ENCODE measurements around the gene TCP11X1.
"Not testable (repeated sequence)": the region's sequence is repeated elsewhere in the genome, so short reads cannot be mapped to it uniquely, and the experiment has no call there.

Gene TCP11X1

DNA sequence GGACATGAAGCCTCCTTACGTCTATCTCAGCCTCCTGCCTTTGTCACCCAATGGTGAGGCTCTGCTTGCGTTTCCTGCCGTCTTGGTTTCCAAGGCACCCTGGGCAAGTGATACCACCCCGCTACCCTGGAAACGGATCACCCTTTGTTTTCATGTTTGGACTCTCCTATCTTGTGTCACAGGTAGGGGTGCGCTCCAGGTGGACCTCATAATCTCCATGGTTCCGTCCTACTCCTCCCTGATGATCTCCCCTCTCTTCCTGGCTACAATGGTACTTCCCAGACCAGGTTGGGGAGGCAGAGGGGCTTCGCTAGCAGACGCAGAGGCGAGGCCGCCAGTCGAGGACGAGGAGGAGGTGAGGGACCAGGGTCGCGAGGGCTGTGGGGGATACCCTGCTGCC lies at the start of gene TCP11X1:
TSS of gene TCP11X1 (plus strand) at position 316 of the 400 bp plus-strand sequence.
- H3K4me2 ChIP-seq (ENCODE audit: insufficient read depth, low read length); H3K9ac ChIP-seq (ENCODE audit: low read depth, low read length); H3K27me3 ChIP-seq (ENCODE audit: insufficient read depth, low read length, poor library complexity); H3K36me3 ChIP-seq (ENCODE audit: insufficient read depth, low read length); H3K79me2 ChIP-seq (ENCODE audit: insufficient read depth, low read length); H3K27ac ChIP-seq (ENCODE audit: low read length); H2AFZ ChIP-seq (ENCODE audit: low read depth, low read length); H3K9me3 ChIP-seq (ENCODE audit: insufficient read depth, low read length, severe bottlenecking); DNase-seq; ATAC-seq (ENCODE audit: insufficient read depth, low read depth); H3K4me1 ChIP-seq (ENCODE audit: insufficient read depth, low read length); H3K4me3 ChIP-seq (ENCODE audit: low read depth in 1 of 2, low read length in 2 of 2); H4K20me1 ChIP-seq (ENCODE audit: insufficient read depth, low read length): not testable (repeated sequence)

DNA sequence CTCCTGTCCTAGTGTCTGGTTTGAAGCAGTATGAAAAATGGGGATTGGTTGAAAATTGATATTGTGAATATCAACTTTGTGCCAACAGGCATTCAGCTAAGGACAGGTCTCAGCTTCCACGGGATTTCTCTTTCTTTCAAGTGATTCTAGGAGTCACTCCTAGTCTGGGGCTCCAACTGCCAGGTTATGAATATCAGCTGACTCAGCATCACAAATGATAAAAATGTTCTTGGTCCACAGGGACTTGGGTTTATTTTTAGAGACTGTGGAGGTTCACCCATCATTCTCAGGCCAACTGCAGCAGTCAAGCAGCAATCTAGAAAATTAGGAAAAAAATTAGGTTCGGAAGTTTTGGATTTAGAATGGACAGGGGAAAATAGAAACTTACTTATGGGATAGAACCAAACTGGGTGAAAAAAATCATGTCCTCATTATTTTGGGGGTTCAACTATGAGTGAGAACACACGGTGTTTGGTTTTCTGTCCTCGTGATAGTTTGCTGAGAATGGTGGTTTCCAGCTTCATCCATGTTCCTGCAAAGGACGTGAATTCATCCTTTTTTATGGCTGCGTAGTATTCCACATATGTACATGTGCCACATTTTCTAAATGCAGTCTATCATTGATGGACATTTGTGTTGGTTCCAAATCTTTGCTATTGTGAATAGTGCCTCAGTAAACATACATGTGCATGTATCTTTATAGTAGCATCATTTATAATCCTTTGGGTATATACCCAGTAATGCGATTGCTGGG lies 29.0 kb upstream of the TCP11X1 start:
- Histone ChIP-seq H3K4me1 (ENCODE audit: insufficient read depth, low read length) (no peaks in the 10 kb centered on the region), H3K4me2 (ENCODE audit: insufficient read depth, low read length) (no peak overlapping the region), H3K9me3 (ENCODE audit: insufficient read depth, low read length, severe bottlenecking) (no peaks in the 10 kb centered on the region), H3K9ac (ENCODE audit: low read depth, low read length) (no peak overlapping the region), H3K4me3 (ENCODE audit: low read depth in 1 of 2, low read length in 2 of 2) (no peak overlapping the region), H3K27me3 (ENCODE audit: insufficient read depth, low read length, poor library complexity) (no peaks in the 10 kb centered on the region), H3K36me3 (ENCODE audit: insufficient read depth, low read length) (no peaks in the 10 kb centered on the region), H2AFZ (ENCODE audit: low read depth, low read length) (no peak overlapping the region), H3K79me2 (ENCODE audit: insufficient read depth, low read length) (no peaks in the 10 kb centered on the region), H4K20me1 (ENCODE audit: insufficient read depth, low read length) (no peaks in the 10 kb centered on the region), H3K27ac (ENCODE audit: low read length) (no peak overlapping the region)
- TF ChIP-seq, protein P1, sequence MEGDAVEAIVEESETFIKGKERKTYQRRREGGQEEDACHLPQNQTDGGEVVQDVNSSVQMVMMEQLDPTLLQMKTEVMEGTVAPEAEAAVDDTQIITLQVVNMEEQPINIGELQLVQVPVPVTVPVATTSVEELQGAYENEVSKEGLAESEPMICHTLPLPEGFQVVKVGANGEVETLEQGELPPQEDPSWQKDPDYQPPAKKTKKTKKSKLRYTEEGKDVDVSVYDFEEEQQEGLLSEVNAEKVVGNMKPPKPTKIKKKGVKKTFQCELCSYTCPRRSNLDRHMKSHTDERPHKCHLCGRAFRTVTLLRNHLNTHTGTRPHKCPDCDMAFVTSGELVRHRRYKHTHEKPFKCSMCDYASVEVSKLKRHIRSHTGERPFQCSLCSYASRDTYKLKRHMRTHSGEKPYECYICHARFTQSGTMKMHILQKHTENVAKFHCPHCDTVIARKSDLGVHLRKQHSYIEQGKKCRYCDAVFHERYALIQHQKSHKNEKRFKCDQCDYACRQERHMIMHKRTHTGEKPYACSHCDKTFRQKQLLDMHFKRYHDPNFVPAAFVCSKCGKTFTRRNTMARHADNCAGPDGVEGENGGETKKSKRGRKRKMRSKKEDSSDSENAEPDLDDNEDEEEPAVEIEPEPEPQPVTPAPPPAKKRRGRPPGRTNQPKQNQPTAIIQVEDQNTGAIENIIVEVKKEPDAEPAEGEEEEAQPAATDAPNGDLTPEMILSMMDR (IDR thresholded peaks at IDR 0.05; ENCODE audit: borderline replicate concordance, extremely low read depth, low read length, poor library complexity, severe bottlenecking) = no peak
- ATAC-seq (ENCODE audit: insufficient read depth, low read depth) (no peak), DNase-seq (no peak)

DNA sequence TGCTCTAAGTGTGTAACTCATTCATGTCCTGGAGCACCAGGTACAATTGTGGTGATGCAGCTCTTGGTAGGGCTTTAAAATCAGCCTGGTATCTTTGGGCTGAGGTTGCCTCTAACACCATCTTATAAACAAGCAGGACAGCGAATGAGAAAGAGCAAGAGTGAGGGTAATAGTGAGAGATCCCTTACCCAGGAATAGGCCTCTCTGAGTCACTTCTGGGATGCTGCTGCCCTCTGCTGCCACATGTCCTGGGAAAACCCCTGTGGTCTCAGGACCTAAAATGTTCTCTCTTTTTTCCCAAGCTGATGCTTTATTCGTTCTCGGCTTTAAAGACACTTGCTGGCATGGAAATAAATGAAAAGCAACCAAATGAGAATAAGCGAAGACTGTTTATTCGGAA lies 7.2 kb upstream of the TCP11X1 start:
- DNase-seq; H3K27me3 ChIP-seq (ENCODE audit: insufficient read depth, low read length, poor library complexity); H3K4me3 ChIP-seq (ENCODE audit: low read depth in 1 of 2, low read length in 2 of 2); H2AFZ ChIP-seq (ENCODE audit: low read depth, low read length); H3K36me3 ChIP-seq (ENCODE audit: insufficient read depth, low read length); H4K20me1 ChIP-seq (ENCODE audit: insufficient read depth, low read length); H3K9ac ChIP-seq (ENCODE audit: low read depth, low read length); H3K79me2 ChIP-seq (ENCODE audit: insufficient read depth, low read length); H3K4me1 ChIP-seq (ENCODE audit: insufficient read depth, low read length); H3K9me3 ChIP-seq (ENCODE audit: insufficient read depth, low read length, severe bottlenecking); H3K27ac ChIP-seq (ENCODE audit: low read length); H3K4me2 ChIP-seq (ENCODE audit: insufficient read depth, low read length); ATAC-seq (ENCODE audit: insufficient read depth, low read depth): not testable (repeated sequence)

DNA sequence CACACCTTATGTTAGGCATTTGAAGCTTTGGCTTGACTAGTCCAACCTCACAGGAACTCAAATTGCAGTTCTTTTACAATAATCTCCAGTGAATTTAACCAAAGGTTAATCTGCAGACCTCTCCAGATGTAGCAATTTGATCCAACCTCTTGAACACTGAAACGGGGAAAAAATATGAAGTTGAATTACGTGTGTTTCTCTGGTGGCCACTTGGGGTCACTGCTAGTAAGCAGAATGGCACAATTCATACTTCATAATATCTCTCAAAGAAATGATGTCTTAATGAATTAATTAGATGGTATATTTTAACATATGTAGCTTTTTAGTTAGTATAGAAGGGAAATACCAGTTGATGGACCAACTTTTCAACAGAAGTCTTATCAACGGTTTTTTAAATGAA lies 1.4 kb downstream of the TCP11X1 start:
- not testable (repeated sequence) for H3K79me2 ChIP-seq (ENCODE audit: insufficient read depth, low read length); H3K9me3 ChIP-seq (ENCODE audit: insufficient read depth, low read length, severe bottlenecking); H2AFZ ChIP-seq (ENCODE audit: low read depth, low read length); DNase-seq; H4K20me1 ChIP-seq (ENCODE audit: insufficient read depth, low read length); ATAC-seq (ENCODE audit: insufficient read depth, low read depth); H3K4me1 ChIP-seq (ENCODE audit: insufficient read depth, low read length); H3K27ac ChIP-seq (ENCODE audit: low read length); H3K4me2 ChIP-seq (ENCODE audit: insufficient read depth, low read length); H3K4me3 ChIP-seq (ENCODE audit: low read depth in 1 of 2, low read length in 2 of 2); H3K9ac ChIP-seq (ENCODE audit: low read depth, low read length); H3K36me3 ChIP-seq (ENCODE audit: insufficient read depth, low read length); H3K27me3 ChIP-seq (ENCODE audit: insufficient read depth, low read length, poor library complexity)

DNA sequence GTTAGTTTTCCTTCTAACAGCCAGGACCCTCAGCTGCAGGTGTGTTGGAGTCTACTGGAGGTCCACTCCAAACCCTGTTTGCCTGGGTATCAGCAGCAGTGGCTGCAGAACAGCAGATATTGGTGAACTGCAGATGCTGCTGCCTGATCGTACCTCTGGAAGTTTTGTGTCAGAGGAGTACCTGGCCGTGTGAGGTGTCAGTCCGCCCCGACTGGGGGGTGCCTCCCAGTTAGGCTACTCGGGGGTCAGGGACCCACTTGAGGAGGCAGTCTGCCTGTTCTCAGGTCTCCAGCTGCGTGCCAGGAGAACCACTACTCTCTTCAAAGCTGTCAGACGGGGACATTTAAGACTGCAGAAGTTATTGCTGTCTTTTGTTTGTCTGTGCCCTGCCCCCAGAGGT lies 20.6 kb downstream of the TCP11X1 start:
- H3K79me2 ChIP-seq (ENCODE audit: insufficient read depth, low read length); H4K20me1 ChIP-seq (ENCODE audit: insufficient read depth, low read length); H3K4me1 ChIP-seq (ENCODE audit: insufficient read depth, low read length); H3K27ac ChIP-seq (ENCODE audit: low read length); H3K9ac ChIP-seq (ENCODE audit: low read depth, low read length); H3K36me3 ChIP-seq (ENCODE audit: insufficient read depth, low read length); DNase-seq; H3K27me3 ChIP-seq (ENCODE audit: insufficient read depth, low read length, poor library complexity); H3K9me3 ChIP-seq (ENCODE audit: insufficient read depth, low read length, severe bottlenecking); H3K4me2 ChIP-seq (ENCODE audit: insufficient read depth, low read length); H3K4me3 ChIP-seq (ENCODE audit: low read depth in 1 of 2, low read length in 2 of 2); ATAC-seq (ENCODE audit: insufficient read depth, low read depth); H2AFZ ChIP-seq (ENCODE audit: low read depth, low read length): not testable (repeated sequence)

DNA sequence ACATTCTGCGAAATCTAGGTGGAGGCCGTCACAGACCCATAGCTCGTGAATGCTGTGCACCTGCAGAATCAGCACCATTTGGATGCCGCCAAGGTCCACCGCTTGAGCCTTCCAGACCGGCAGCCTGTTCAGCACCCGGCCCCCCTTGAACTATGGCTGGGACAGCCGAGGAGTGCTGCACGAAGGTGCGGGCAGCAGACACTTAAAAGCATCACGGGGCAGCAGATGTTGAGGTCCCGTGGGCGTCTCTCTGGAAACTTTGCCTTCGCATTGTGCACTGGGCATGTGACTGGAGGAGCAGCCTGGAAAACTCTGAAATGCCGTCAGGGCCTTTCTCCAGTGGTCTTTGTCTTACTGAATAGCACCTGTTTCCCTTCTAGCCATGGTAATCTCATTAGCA lies 25.2 kb downstream of the TCP11X1 start:
- H3K36me3 ChIP-seq (ENCODE audit: insufficient read depth, low read length); H4K20me1 ChIP-seq (ENCODE audit: insufficient read depth, low read length); H3K9ac ChIP-seq (ENCODE audit: low read depth, low read length); H3K4me2 ChIP-seq (ENCODE audit: insufficient read depth, low read length); H3K79me2 ChIP-seq (ENCODE audit: insufficient read depth, low read length); H3K27ac ChIP-seq (ENCODE audit: low read length); H3K4me1 ChIP-seq (ENCODE audit: insufficient read depth, low read length); H3K27me3 ChIP-seq (ENCODE audit: insufficient read depth, low read length, poor library complexity); H3K4me3 ChIP-seq (ENCODE audit: low read depth in 1 of 2, low read length in 2 of 2); H3K9me3 ChIP-seq (ENCODE audit: insufficient read depth, low read length, severe bottlenecking); ATAC-seq (ENCODE audit: insufficient read depth, low read depth); H2AFZ ChIP-seq (ENCODE audit: low read depth, low read length); DNase-seq: not testable (repeated sequence)

DNA sequence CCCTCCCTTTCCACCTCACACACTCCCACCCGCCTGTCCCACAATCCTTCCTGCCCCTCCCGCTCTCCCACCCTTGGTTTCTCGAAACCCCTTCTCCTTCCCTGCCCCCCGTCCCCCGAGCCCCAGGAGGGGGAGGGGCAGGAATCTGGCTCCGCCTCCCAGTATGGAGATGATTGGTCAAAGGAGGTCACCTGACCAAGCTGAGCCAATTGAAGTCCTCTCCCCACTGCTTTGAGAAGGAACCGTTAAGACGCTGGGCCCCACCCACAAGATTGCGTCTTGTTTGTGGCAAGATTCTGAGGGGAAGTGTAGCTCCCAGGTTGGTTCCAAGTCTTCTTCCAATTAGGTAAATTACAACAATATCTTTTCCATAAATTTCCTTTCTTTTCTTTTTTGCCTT lies 31.8 kb downstream of the TCP11X1 start, which contains the start of gene NXF2:
TSS of gene NXF2 (plus strand) at position 275 of the 400 bp plus-strand sequence. CDS start 59,912 bp downstream, outside the sequence.
- not testable (repeated sequence) for H3K27me3 ChIP-seq (ENCODE audit: insufficient read depth, low read length, poor library complexity); H3K4me1 ChIP-seq (ENCODE audit: insufficient read depth, low read length); H4K20me1 ChIP-seq (ENCODE audit: insufficient read depth, low read length); DNase-seq; H3K4me3 ChIP-seq (ENCODE audit: low read depth in 1 of 2, low read length in 2 of 2); H3K79me2 ChIP-seq (ENCODE audit: insufficient read depth, low read length); H3K9ac ChIP-seq (ENCODE audit: low read depth, low read length); H3K36me3 ChIP-seq (ENCODE audit: insufficient read depth, low read length); H3K9me3 ChIP-seq (ENCODE audit: insufficient read depth, low read length, severe bottlenecking); H3K27ac ChIP-seq (ENCODE audit: low read length); ATAC-seq (ENCODE audit: insufficient read depth, low read depth); H3K4me2 ChIP-seq (ENCODE audit: insufficient read depth, low read length); H2AFZ ChIP-seq (ENCODE audit: low read depth, low read length)

Measured in DND-41 (cell line).